ENCODE results near the gene RTF1.
A peak's percentile ranks its signal among the peaks of the same experiment; 100 is the strongest.

RTF1 gene

DNA sequence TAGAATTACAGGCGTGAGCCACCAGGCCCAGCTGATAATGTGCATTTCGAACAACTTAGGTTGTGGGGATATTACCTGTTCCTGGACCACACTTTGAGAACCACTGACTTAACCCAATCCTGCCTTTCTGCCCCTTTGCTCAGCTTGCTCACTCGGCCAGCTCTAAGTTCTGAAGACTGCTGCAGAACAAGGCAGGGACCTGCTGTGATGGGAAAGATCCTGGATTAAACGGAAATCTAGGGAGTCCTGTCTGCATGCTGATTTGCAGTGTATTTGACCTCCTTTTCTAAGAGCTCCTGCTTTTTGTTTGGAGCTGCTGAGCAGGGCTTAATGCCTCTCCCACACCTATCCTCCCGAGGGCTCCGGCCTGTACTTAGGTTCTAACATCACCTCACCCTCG lies 93.8 kb downstream of the RTF1 start:
- DNase-seq: no peak

DNA sequence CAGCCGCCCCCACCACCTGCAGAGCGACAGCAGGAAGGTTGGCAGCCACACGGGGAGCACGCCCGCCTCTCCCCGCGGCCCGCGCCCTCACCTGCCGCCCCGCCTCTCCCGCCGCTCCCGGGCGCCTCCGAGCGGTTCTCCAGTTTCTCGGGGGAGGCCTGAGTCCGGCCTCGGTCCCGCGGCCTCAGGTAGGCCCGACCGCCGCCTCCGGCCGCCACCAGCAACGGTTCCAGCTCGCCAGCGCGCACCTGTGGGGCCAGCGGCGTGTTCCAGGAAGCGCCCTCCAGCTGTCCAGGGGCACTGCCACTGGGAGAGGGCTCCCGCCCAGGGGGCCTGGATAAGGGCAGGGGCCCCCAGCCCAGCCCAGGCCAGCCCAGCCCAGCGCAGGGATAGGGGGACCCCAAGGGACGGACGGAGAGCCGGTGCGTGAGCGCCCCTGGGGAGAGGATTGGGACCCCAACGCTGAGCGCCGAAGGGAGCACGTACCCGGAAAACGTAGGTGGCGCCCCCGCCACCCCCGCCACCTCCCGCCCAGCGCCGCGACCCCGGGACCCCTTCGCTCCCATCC lies 94.5 kb downstream of the RTF1 start:
- no peak for DNase-seq

DNA sequence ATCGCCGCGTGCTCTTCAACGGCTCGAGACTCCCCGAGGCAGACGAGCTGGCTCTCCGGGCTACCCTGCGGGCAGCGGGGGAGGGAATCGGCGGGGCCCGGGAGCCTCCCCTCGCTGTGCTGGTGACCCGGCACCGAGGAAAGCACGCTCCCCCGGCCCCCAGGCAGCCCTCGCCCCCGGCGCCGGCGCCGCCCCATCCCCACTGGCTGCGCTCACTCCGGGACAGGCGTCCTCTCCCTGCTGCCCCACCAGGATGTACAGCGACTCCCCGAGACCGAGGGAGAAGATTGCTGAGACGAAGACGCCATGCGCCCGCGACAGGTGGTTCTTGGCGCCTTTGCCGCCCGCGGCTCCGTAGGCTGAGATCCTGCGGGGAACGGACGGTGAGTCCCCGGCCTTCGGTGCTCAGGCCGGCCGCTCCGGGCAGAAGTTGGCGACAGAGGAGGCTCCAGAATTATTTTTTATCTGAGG lies 95.0 kb downstream of the RTF1 start:
- DNase-seq: no peak

DNA sequence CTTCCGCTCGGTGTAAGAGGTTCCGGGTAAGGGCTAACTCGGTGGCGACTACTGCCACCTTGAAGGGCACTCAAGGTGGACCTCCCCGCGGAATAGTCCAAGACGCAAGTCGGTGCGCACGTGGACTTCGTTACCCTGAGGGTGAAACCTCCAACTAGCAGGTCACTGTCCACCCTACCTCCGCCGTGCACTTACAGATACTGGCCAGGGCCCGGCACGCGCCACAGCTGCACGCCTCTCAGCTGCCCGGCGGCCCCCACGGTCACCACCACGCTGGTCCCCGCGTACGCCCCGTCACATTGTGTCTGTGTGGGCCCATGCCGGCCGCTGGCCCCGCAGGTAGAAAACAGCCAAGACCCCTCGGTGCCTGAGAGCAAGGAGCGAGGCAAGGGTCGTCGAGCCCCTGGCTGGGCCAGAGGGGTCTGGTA lies 95.6 kb downstream of the RTF1 start:
- no peak for DNase-seq

DNA sequence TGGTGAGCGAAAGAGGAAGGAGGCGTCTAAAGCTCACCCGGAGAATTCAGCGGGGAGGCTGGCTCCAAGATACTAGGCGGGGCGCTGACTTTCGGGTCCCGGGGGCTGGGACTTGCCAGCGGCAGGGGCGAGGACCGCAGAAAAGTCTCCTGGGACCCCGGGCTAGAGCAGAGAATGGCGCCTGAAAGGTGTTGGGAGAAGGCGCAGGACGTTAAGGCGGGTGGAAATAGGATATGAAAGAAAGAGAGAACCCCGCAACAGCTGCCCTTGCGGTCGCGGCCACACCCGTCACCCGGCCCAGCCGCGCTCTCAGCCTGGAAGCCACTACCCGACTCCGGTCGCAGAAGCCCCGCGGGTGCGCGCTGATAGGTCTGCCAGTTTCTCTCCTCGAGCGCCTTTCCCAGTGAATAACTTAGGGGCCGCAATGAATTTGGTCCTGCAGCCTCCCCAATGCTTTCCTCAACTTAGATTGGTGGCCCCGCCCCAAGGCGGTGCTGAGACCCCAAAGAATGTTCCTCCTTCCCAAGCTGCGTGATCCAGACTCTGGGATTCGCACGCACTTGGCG lies 96.1 kb downstream of the RTF1 start:
- no peak for DNase-seq

DNA sequence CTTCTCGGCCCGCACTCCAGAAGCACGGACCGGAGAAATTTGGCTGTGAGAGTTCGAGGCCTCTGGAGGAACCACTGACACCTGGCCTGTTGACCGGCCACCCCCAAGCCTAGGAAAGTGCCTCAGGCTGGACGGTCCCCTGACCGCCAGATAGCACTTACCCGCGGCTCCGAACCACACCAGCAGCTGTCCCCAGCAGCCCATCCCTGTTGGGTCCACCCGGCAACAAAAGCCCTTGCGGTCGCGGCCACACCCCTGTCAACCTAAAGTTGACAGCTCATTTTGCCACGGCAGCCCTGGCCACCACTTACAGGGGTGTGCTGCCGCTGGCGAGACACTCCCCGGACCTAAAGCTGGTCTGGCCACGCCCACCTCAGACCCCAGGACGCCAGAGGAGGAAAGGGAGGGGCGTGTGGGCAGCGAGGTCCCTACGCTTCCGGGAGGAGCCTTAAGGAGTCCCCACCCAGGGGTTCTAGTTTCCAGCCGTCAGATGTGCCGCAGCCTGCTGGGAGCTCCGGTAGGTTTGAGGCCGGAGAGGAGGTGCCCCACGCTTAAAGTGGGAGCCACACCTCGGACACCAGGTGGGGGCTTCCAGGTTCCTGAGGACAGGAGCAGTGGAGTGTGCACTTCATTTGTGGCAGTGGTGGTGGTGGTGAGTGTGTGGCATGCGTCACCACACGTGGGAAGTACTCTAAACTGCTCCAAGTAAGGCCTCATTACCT lies 96.8 kb downstream of the RTF1 start, which contains the start of gene LTK:
Gene LTK (minus strand): TSS at position 322 of the 722 bp plus-strand sequence. CDS start 118 bp downstream, at position 204.
- peak; percentile 24 for DNase-seq

DNA sequence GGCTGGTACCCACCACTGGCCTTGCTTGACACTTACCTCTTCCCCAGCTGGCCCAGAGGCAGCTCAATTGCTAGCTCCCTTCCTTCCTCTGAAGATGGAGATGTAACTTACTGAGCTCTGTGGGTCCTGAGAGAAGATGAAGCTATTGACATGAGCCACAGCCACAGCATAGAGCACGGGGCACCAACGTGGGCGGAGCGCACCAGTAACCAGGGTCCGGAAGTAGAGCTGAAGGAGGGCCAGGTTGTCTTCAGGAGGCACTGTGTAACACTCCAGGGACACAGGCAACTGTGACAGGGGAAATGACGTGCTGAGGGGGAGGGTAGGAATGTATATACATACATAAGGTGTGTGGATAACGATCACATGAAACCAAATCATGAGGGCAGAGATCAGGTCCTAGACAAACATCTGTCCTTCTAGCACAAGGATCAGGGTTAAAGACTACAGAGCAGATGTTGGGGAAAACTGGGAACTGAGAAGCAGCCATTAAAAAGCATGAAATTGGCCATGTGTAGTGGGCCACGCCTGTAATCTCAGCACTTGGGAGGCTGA lies 101.1 kb downstream of the RTF1 start:
- DNase-seq: no peak

DNA sequence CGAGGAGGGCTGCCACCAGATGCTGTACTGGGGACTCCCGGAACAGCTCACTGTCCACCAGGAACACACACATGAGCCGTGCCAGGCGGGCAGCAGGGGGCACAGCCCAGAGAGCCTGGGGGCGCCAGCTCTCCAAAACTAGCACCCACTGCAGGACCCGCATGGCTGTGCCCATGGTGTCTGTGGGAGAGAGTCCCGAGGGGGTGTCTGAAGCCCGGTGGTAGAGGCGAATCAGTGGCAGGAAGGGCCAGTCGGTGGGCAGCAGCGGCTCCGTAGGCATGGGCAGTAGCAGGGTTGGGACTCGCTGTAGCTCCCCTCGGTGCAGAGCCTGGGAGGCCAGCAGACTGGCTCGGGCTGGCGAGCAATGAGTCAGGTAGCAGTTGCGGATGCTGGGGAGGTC lies 103.7 kb downstream of the RTF1 start:
- DNase-seq: no peak

DNA sequence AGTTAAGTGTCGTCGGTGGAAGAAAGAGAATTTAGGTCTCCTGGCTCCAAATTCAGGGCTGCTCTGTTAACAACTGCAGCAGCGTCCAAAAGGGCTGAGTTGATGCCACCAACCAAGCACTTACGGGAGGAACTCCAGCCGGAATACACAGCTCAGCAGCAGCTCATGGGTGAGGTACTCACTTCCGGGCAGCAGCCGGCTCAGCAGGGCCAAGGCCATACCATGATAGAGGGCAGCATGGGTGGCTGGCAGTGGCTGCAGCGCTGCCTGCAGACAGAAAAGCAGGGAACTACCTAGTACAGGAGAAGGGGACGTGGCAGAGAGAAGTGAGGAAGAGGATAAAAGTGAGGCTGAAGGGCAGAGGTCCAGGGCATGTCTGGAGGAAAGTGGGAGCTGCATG lies 104.7 kb downstream of the RTF1 start:
- DNase-seq: no peak

DNA sequence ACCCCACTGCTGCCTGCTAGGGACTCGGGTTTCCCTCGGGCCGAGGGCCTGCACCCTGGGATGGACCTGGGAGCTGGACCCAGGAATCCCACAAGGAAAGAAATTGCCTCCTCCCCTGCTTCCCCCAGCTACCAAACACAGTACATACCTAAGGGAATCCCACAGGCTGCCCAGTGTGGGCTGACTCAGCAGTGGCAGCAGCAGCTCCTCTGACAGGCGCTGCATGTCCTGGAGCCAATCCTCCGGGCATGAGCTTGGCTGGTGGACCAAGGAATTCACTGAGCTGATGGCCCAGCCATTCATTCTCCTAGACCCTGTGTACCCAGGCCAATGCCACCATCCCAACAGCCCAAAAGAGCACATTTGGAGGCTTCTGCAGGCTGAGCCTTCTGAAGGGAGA lies 106.2 kb downstream of the RTF1 start:
- DNase-seq: no peak

DNA sequence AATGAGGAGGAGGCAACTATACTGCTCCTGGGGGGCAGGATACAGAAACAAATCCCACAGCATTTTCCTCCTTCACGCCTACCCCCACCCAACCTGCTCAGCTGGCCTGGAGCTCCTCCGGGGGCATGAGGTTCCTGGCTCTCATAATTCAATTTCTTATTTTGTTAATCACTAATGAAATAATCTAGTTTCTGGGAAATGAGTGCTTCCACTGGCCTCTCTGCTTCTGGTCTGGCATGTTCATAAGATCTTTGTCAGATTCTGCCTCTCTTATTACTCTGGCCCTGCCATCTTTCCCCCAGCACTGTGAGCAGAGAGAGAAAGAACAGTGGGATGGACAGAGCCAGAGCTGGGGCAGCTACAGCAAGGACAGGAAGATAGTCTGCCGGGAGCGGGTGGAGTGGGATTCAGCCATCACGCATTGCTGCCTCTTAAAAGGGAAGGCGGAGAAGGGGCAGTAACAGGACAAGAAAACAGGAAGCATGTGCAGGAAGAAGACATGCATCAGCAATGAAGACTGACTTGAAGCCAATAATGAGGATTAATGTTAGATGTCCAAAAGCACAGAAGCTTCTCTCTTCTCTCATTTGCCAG lies 113.6 kb downstream of the RTF1 start:
- DNase-seq: no peak
